NT2/D1 (cell line): ENCODE measurements around the gene CBX8.

Source experiments
- SUZ12 ChIP-seq: IDR thresholded peaks from 2 replicates; pipeline ENCODE4 v1.6.1; 2011; ENCODE audit not compliant: insufficient read length, insufficient read depth; ENCODE audit errors: extremely low read depth
- ZNF274 ChIP-seq: IDR thresholded peaks from 2 replicates; pipeline ENCODE4 v1.6.1; 2011; ENCODE audit warnings: mild to moderate bottlenecking, low read depth, low read length

DNA sequence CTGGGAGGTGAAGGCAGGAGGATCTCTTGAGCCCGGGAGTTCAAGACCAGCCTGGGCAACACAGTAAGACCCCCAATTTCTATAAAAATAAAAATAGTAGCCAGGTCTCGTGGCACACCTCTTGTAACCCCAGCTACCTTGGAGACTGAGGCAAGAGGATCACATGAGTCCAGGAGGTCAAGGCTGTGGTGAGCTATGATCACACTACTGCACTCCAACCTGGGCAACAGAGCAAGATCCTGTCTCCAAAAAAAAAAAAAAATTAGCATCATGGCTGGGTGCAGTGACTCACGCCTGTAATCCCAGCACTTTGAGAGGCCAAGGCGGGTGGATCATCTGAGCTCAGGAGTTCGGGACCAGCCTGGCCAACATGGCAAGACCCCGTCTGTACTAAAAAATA is 25.6 kb downstream of the CBX8 start:
- TF ChIP-seq ZNF274 (no peak), SUZ12 (no peak)
